H1 (cell line): Measurements from ENCODE around the gene MTR. TPM values are rescaled to one million over a fixed set of nuclear protein-coding genes. Genes with fewer than 3 reads are reported as not detected.

Source experiments
- CTCF ChIA-PET: fragments of 300-600 bp; sonication (Branson Sonifier 250); formaldehyde crosslinking; loops from one replicate; lab custom pipeline; 2021; ENCODE audit not compliant: partially characterized antibody; lab: Charles Lee
- POLR2A ChIA-PET: fragments of 300-600 bp; sonication (Branson Sonifier 250); formaldehyde crosslinking; loops from one replicate; lab custom pipeline; 2021; ENCODE audit warnings: inconsistent platforms; ENCODE audit not compliant: partially characterized antibody; lab: Charles Lee
- DNase-seq, 2 experiments: peaks; one replicate each; pipeline versions ENCODE4 v3.0.0 to v3.0.0-alpha.2; 2010 to 2022; ENCODE audit warnings: low spot score in 2 of 2, low read depth in 1 of 2, mixed read lengths in 1 of 2
- FAIRE-seq: peaks from 2 replicates; lab custom pipeline; 2011; peaks lifted over from hg19 to GRCh38; lab: Jason Lieb, UNC
- H2AFZ ChIP-seq: 2 replicates; pipeline ENCODE4 v1.8.1; 2012; ENCODE audit warnings: low read length, inconsistent platforms
- H2AK5ac ChIP-seq: 2 replicates; pipeline ENCODE4 v1.6.1; 2013; ENCODE audit warnings: low read depth, low read length
- H2BK120ac ChIP-seq: replicated peaks from 2 replicates; pipeline ENCODE3; 2013; ENCODE audit warnings: low read depth, low read length, inconsistent platforms
- H2BK12ac ChIP-seq: 2 replicates; pipeline ENCODE4 v1.6.1; 2013; ENCODE audit warnings: low read depth, low read length
- H2BK15ac ChIP-seq: 2 replicates; pipeline ENCODE4 v1.6.1; 2013; ENCODE audit warnings: low read length
- H2BK20ac ChIP-seq: 2 replicates; pipeline ENCODE4 v1.6.1; 2013; ENCODE audit warnings: low read length
- H2BK5ac ChIP-seq: 2 replicates; pipeline ENCODE4 v1.6.1; 2013; ENCODE audit warnings: low read depth, low read length
- H3K14ac ChIP-seq: 2 replicates; pipeline ENCODE4 v1.6.1; 2013; ENCODE audit warnings: inconsistent platforms; ENCODE audit not compliant: insufficient read length
- H3K18ac ChIP-seq: 2 replicates; pipeline ENCODE4 v1.6.1; 2013; ENCODE audit warnings: low read length; ENCODE audit errors: extremely low read depth
- H3K23ac ChIP-seq: 2 replicates; pipeline ENCODE4 v1.6.1; 2013; ENCODE audit warnings: inconsistent platforms; ENCODE audit not compliant: insufficient read length
- H3K23me2 ChIP-seq: 2 replicates; pipeline ENCODE4 v1.6.1; 2013; ENCODE audit warnings: low read depth, low read length
- H3K27ac ChIP-seq: 2 replicates; pipeline ENCODE4 v1.6.1; 2011; ENCODE audit warnings: low read depth, low read length, inconsistent platforms
- H3K27me3 ChIP-seq, 4 experiments: replicated peaks in 1 of 4; 1 replicate in 1 of 4; 2 replicates in 3 of 4; pipeline versions ENCODE4 v1.6.1 to v1.8.1; 2011 to 2013; ENCODE audit warnings: low read length in 3 of 4, mild to moderate bottlenecking in 3 of 4, inconsistent platforms in 2 of 4, mixed read lengths in 2 of 4, moderate library complexity in 1 of 4; ENCODE audit not compliant: control insufficient read depth in 3 of 4, insufficient read depth in 3 of 4; ENCODE audit errors: extremely low read depth in 1 of 4
- H3K36me3 ChIP-seq, 4 experiments: 2 replicates each; pipeline versions ENCODE4 v1.6.1 to v1.8.1; 2011 to 2013; ENCODE audit warnings: mild to moderate bottlenecking in 4 of 4, low read length in 3 of 4, moderate library complexity in 2 of 4, control low read depth in 1 of 4, inconsistent platforms in 1 of 4; ENCODE audit not compliant: insufficient read depth in 4 of 4, control insufficient read depth in 2 of 4
- H3K4ac ChIP-seq: replicated peaks from 2 replicates; pipeline ENCODE3; 2013; ENCODE audit warnings: low read length, low read depth, mixed read lengths, inconsistent platforms; ENCODE audit not compliant: insufficient read length
- H3K4me1 ChIP-seq, 4 experiments: replicated peaks in 1 of 4; 1 replicate in 1 of 4; 2 replicates in 3 of 4; pipeline versions ENCODE4 v1.6.1 to v1.8.1; 2011 to 2013; ENCODE audit warnings: low read length in 3 of 4, inconsistent platforms in 2 of 4, mixed read lengths in 1 of 4; ENCODE audit not compliant: insufficient read depth in 4 of 4, control insufficient read depth in 3 of 4
- H3K4me2 ChIP-seq, 2 experiments: 2 replicates each; pipeline versions ENCODE4 v1.6.1 to v1.8.1; 2011 to 2013; ENCODE audit warnings: low read depth in 2 of 2, low read length in 2 of 2, control low read depth in 1 of 2, inconsistent platforms in 1 of 2, mild to moderate bottlenecking in 1 of 2; ENCODE audit not compliant: insufficient read depth in 1 of 2
- H3K4me3 ChIP-seq, 4 experiments: fragments of 200-600, 300-600 bp in 1 of 4; sonication (generic), shearing (Covaris generic), sonication (Bioruptor Twin) in 1 of 4; 2 replicates each; pipeline versions ENCODE4 v1.5.1 to v1.8.1; 2011 to 2016; ENCODE audit warnings: low read length in 4 of 4, low read depth in 3 of 4, control low read depth in 2 of 4, inconsistent platforms in 2 of 4, mild to moderate bottlenecking in 2 of 4, mixed read lengths in 1 of 4, moderate library complexity in 1 of 4; ENCODE audit not compliant: insufficient read depth in 2 of 4; ENCODE audit errors: extremely low read depth in 1 of 4
- H3K56ac ChIP-seq: replicated peaks from 2 replicates; pipeline ENCODE3; 2013; ENCODE audit warnings: low read depth, mild to moderate bottlenecking, mixed read lengths, low read length, inconsistent platforms; ENCODE audit not compliant: insufficient read length
- H3K79me1 ChIP-seq: 2 replicates; pipeline ENCODE4 v1.6.1; 2013; ENCODE audit warnings: low read depth, low read length, control low read depth
- H3K79me2 ChIP-seq, 2 experiments: 2 replicates each; pipeline versions ENCODE4 v1.6.1 to v1.8.1; 2012 to 2013; ENCODE audit warnings: low read length in 2 of 2, mild to moderate bottlenecking in 2 of 2, inconsistent platforms in 1 of 2; ENCODE audit not compliant: insufficient read depth in 2 of 2, control insufficient read depth in 1 of 2
- H3K9ac ChIP-seq, 4 experiments: replicated peaks in 1 of 4; 1 replicate in 1 of 4; 2 replicates in 3 of 4; pipeline versions ENCODE4 v1.6.1 to v1.8.1; 2011 to 2013; ENCODE audit warnings: low read depth in 3 of 4, low read length in 3 of 4, control low read depth in 2 of 4, mild to moderate bottlenecking in 2 of 4, moderate library complexity in 2 of 4, inconsistent platforms in 1 of 4; ENCODE audit errors: extremely low read depth in 1 of 4
- H3K9me3 ChIP-seq, 2 experiments: 2 replicates each; pipeline versions ENCODE4 v1.6.1 to v1.8.1; 2012 to 2013; ENCODE audit warnings: mild to moderate bottlenecking in 2 of 2, moderate library complexity in 2 of 2, control low read depth in 1 of 2, inconsistent platforms in 1 of 2, low read depth in 1 of 2, low read length in 1 of 2, mixed read lengths in 1 of 2; ENCODE audit not compliant: insufficient read depth in 2 of 2
- H4K20me1 ChIP-seq, 2 experiments: replicated peaks in 1 of 2; 2 replicates each; pipeline versions ENCODE3 to v1.8.1; 2011 to 2013; ENCODE audit warnings: inconsistent platforms in 2 of 2, low read length in 2 of 2, mild to moderate bottlenecking in 1 of 2; ENCODE audit not compliant: insufficient read depth in 2 of 2, control insufficient read depth in 1 of 2
- H4K5ac ChIP-seq: 2 replicates; pipeline ENCODE4 v1.6.1; 2013; ENCODE audit warnings: low read length, low read depth, mixed read lengths, inconsistent platforms; ENCODE audit not compliant: insufficient read length
- H4K8ac ChIP-seq: 2 replicates; pipeline ENCODE4 v1.8.0; 2013; ENCODE audit warnings: mild to moderate bottlenecking, moderate library complexity, low read length, inconsistent platforms; ENCODE audit not compliant: insufficient read depth; ENCODE audit errors: extremely low read depth
- H4K91ac ChIP-seq: replicated peaks from 2 replicates; pipeline ENCODE3; 2013; ENCODE audit warnings: low read length, mixed read lengths, inconsistent platforms; ENCODE audit not compliant: insufficient read length
- ASH2L ChIP-seq: fragments of 200-600, 300-600 bp; sonication (generic); IDR thresholded peaks from one replicate; pipeline ENCODE4 v1.7.1; 2017; ENCODE audit warnings: low read length
- CTBP2 ChIP-seq: IDR thresholded peaks from 2 replicates; pipeline ENCODE4 v1.7.0; 2011; ENCODE audit warnings: borderline replicate concordance, mild to moderate bottlenecking, moderate library complexity, mixed read lengths, low read length; ENCODE audit not compliant: insufficient read depth, insufficient read length
- JUN ChIP-seq: IDR thresholded peaks from 2 replicates; pipeline ENCODE4 v1.6.1; 2011; ENCODE audit warnings: low read depth, mild to moderate bottlenecking, improper control_type of control experiment, low read length
- PHF8 ChIP-seq: fragments of 200-600 bp; sonication (generic); conservative IDR thresholded peaks from 2 replicates; pipeline ENCODE4 v1.7.1; 2012; ENCODE audit warnings: low read depth, mild to moderate bottlenecking, inconsistent platforms, low read length, moderate library complexity
- POLR2AphosphoS5 ChIP-seq: IDR thresholded peaks from 2 replicates; pipeline ENCODE4 v1.6.1; 2011; ENCODE audit warnings: low read depth, low read length
- SIN3A ChIP-seq, 2 experiments: IDR thresholded peaks in 1 of 2; conservative IDR thresholded peaks in 1 of 2; 2 replicates each; pipeline ENCODE4 v1.6.1; 2011 to 2012; ENCODE audit warnings: low read length in 2 of 2, improper control_type of control experiment in 1 of 2, low read depth in 1 of 2, mild to moderate bottlenecking in 1 of 2
- SIX5 ChIP-seq: IDR thresholded peaks from 2 replicates; pipeline ENCODE4 v1.6.1; 2011; ENCODE audit warnings: mild to moderate bottlenecking, low read depth, low read length
- WGBS, 2 experiments: shearing (Covaris generic) in 1 of 2; methylation state at CpG; one replicate each; pipeline versions ENCODE4 v1.1.6 to v1.1.7; 2013 to 2015; ENCODE audit warnings: low lambda C conversion rate in 2 of 2, mixed read lengths in 2 of 2, inconsistent platforms in 1 of 2, low coverage in 1 of 2, missing lambda C conversion rate in 1 of 2; ENCODE audit not compliant: insufficient replicate concordance in 2 of 2, insufficient coverage in 1 of 2, insufficient read length in 1 of 2; ENCODE audit errors: extremely low coverage in 1 of 2, missing lambda C conversion rate in 1 of 2; 5-methylcytosine and 5-hydroxymethylcytosine counted together
- polyA plus RNA-seq, 7 experiments: library from polyadenylated mRNA; depleted of rRNA in 3 of 7; stranded (reverse) in 5 of 7; unstranded in 2 of 7; fragments of >200 nt in 5 of 7; fragments of 200-250 nt in 2 of 7; gene quantifications; 1 replicate in 5 of 7; 2 replicates in 1 of 7; 4 replicates in 1 of 7; pipeline versions ENCODE4 v1.2.1 to v1.2.3, GENCODE V29; 2011 to 2013; ENCODE audit warnings: missing spikeins in 2 of 7, mixed read lengths in 2 of 7
- total RNA-seq: library from RNA; stranded (reverse); fragmentation: NEBNext Ultra II Directional; extraction: Animal tissue kit (Norgen Biotek cat#: 25700); gene quantifications from 2 replicates; pipeline ENCODE4 v1.2.1, GENCODE V29; 2021

Gene MTR
- total and polyA plus RNA-seq, 2 of the 8 experiments (the other 6 are each of a cell fraction or from before 2014, with no cell fraction given), result 4.8 to 27.4 TPM

DNA sequence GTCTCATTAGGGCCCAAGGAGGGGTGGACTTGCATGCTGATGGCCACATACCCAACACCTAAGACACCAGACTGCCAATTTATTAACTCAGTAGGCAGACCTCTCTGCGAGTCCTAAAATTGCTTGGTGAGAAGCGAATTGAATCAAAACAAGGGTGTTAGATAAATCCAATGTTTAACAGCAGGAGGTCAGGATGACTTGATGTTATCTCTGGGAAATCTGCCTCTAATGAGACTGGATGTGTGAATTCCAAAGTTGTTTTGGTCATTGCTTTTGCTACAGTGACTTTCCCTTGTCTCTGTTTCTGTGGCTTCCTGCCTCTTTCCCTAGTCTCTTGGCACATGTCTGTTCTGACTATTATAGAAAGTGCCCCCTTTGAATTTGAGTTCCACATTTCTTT is 20.8 kb downstream of the MTR start:
- ChIA-PET POLR2A (no interaction called here), CTCF (no interaction called here)
- H3K4me3 ChIP-seq, result no peak overlapping the region
- no peaks in the 10 kb centered on the region for H3K23me2 ChIP-seq
- H3K79me2 ChIP-seq, result no peaks in the 10 kb centered on the region
- no peak overlapping the region for H3K23ac ChIP-seq
- H2BK12ac ChIP-seq, result no peak overlapping the region
- H3K27me3 ChIP-seq, result no peaks in the 10 kb centered on the region
- no peak overlapping the region for H2AK5ac ChIP-seq
- no peaks in the 10 kb centered on the region for H3K79me1 ChIP-seq
- no peaks in the 10 kb centered on the region for H4K20me1 ChIP-seq
- H2BK15ac ChIP-seq, result no peak overlapping the region
- H2AFZ ChIP-seq, result no peak overlapping the region
- no peak overlapping the region for H2BK120ac ChIP-seq
- no peaks in the 10 kb centered on the region for H3K9me3 ChIP-seq
- H3K36me3 ChIP-seq, result peaks cover 3 to 28% (median 10%) of the 10 kb centered on the region in 4 experiments; a peak in 6 of 8 replicates
- H4K8ac ChIP-seq, result no peak overlapping the region
- no peak overlapping the region for H3K4ac ChIP-seq
- no peaks in the 10 kb centered on the region for H3K4me1 ChIP-seq
- DNase-seq (no peak), FAIRE-seq (no peak)
- H3K9ac ChIP-seq, result no peak overlapping the region
- no peak overlapping the region for H2BK20ac ChIP-seq
- H3K14ac ChIP-seq, result no peak overlapping the region
- no peak overlapping the region for H3K56ac ChIP-seq
- no peak overlapping the region for H4K5ac ChIP-seq
- no peak overlapping the region for H3K4me2 ChIP-seq
- 93% methylated on average over 2 of the region's 2 CpGs; no CpG with 5 or more reads in 1 of the 2 experiments for WGBS, 2 experiments
- H3K18ac ChIP-seq, result no peak overlapping the region
- no peak overlapping the region for H2BK5ac ChIP-seq
- H4K91ac ChIP-seq, result no peak overlapping the region
- no peak overlapping the region for H3K27ac ChIP-seq
- TF ChIP-seq SIX5 (no peak), PHF8 (no peak), SIN3A (conservative IDR thresholded peaks at IDR 0.05 in 1 of 2, IDR thresholded peaks at IDR 0.05 in 1 of 2; ENCODE audit: low read depth in 1 of 2, low read length in 2 of 2) (no peak), JUN (no peak), ASH2L (no peak), POLR2AphosphoS5 (no peak), CTBP2 (no peak)
